ENCODE measurements around the gene GPC6. TPM values are rescaled to one million over a fixed set of nuclear protein-coding genes. Genes with fewer than 3 reads are reported as not detected.

The GPC6 gene
- total RNA-seq, 1 donor from 2014 or later: 63.0 TPM

GRCh38 chr13:93751117-93751516 lies 524.5 kb downstream of the GPC6 start:
- Histone ChIP-seq H3K36me3 (ENCODE audit: insufficient read depth, low read length) (no peaks in the 10 kb centered on the region), H3K27me3 (ENCODE audit: insufficient read depth, low read length) (no peaks in the 10 kb centered on the region), H3K27ac (ENCODE audit: low read depth, low read length) (no peak overlapping the region), H3K79me2 (ENCODE audit: insufficient read depth, low read length) (no peaks in the 10 kb centered on the region), H3K4me3 (ENCODE audit: insufficient read depth, low read depth, low read length) (no peak overlapping the region), H4K20me1 (ENCODE audit: insufficient read depth, low read length) (no peaks in the 10 kb centered on the region), H3K9ac (ENCODE audit: low read length) (no peak overlapping the region), H3K4me1 (ENCODE audit: insufficient read depth, low read length) (no peaks in the 10 kb centered on the region), H3K4me2 (ENCODE audit: low read length) (no peak overlapping the region), H2AFZ (ENCODE audit: low read depth, low read length) (no peak overlapping the region), H3K9me3 (ENCODE audit: insufficient read depth, low read depth, low read length) (no peaks in the 10 kb centered on the region)
- no peaks in the 10 kb centered on the region for H3K9me3 Mint-ChIP-seq (ENCODE audit: unreplicated experiment)
- no peak overlapping the region for H3K4me3 Mint-ChIP-seq (ENCODE audit: unreplicated experiment)
- FAIRE-seq (no peak), DNase-seq (ENCODE audit: low read depth) (no peak)
- H3K27ac Mint-ChIP-seq (ENCODE audit: unreplicated experiment): no peak overlapping the region
- no peaks in the 10 kb centered on the region for H3K27me3 Mint-ChIP-seq (ENCODE audit: low read depth, unreplicated experiment)
- no peaks in the 10 kb centered on the region for H3K36me3 Mint-ChIP-seq (ENCODE audit: low read depth, unreplicated experiment)
- TF ChIP-seq EZH2 (IDR thresholded peaks at IDR 0.05; ENCODE audit: insufficient read depth, low read length): no peak
- TF ChIP-seq CTCF (IDR thresholded peaks at IDR 0.05; ENCODE audit: insufficient read depth, low read depth, low read length): no peak
- peaks cover 8% of the 10 kb centered on the region for H3K4me1 Mint-ChIP-seq (ENCODE audit: low read depth, unreplicated experiment)

GRCh38 chr13:93752541-93752940 lies 525.9 kb downstream of the GPC6 start:
- DNase-seq (ENCODE audit: low read depth) (no peak), FAIRE-seq (no peak)
- Histone ChIP-seq H3K27ac (ENCODE audit: low read depth, low read length) (no peak overlapping the region), H3K36me3 (ENCODE audit: insufficient read depth, low read length) (no peaks in the 10 kb centered on the region), H2AFZ (ENCODE audit: low read depth, low read length) (no peak overlapping the region), H3K4me1 (ENCODE audit: insufficient read depth, low read length) (no peaks in the 10 kb centered on the region), H3K9ac (ENCODE audit: low read length) (no peak overlapping the region), H3K79me2 (ENCODE audit: insufficient read depth, low read length) (no peaks in the 10 kb centered on the region), H3K4me2 (ENCODE audit: low read length) (no peak overlapping the region), H3K9me3 (ENCODE audit: insufficient read depth, low read depth, low read length) (no peaks in the 10 kb centered on the region), H4K20me1 (ENCODE audit: insufficient read depth, low read length) (no peaks in the 10 kb centered on the region), H3K4me3 (ENCODE audit: insufficient read depth, low read depth, low read length) (no peak overlapping the region), H3K27me3 (ENCODE audit: insufficient read depth, low read length) (no peaks in the 10 kb centered on the region)
- Mint-ChIP-seq H3K4me3 (ENCODE audit: unreplicated experiment) (no peak overlapping the region), H3K9me3 (ENCODE audit: unreplicated experiment) (no peaks in the 10 kb centered on the region), H3K27ac (ENCODE audit: unreplicated experiment) (no peak overlapping the region), H3K36me3 (ENCODE audit: low read depth, unreplicated experiment) (no peaks in the 10 kb centered on the region), H3K4me1 (ENCODE audit: low read depth, unreplicated experiment) (peaks cover 13% of the 10 kb centered on the region), H3K27me3 (ENCODE audit: low read depth, unreplicated experiment) (no peaks in the 10 kb centered on the region)
- no peak for TF ChIP-seq EZH2 (IDR thresholded peaks at IDR 0.05; ENCODE audit: insufficient read depth, low read length)
- no peak for TF ChIP-seq CTCF (IDR thresholded peaks at IDR 0.05; ENCODE audit: insufficient read depth, low read depth, low read length)

GRCh38 chr13:93753639-93754038 lies 527.0 kb downstream of the GPC6 start:
- no peaks in the 10 kb centered on the region for H3K79me2 ChIP-seq (ENCODE audit: insufficient read depth, low read length)
- no peak for DNase-seq (ENCODE audit: low read depth)
- H3K4me1 ChIP-seq (ENCODE audit: insufficient read depth, low read length): no peaks in the 10 kb centered on the region
- H3K9me3 ChIP-seq (ENCODE audit: insufficient read depth, low read depth, low read length): no peaks in the 10 kb centered on the region
- no peak overlapping the region for H3K27ac ChIP-seq (ENCODE audit: low read depth, low read length)
- H3K36me3 ChIP-seq (ENCODE audit: insufficient read depth, low read length): no peaks in the 10 kb centered on the region
- FAIRE-seq: no peak
- Mint-ChIP-seq H3K27me3 (ENCODE audit: low read depth, unreplicated experiment) (no peaks in the 10 kb centered on the region), H3K4me1 (ENCODE audit: low read depth, unreplicated experiment) (peaks cover 21% of the 10 kb centered on the region), H3K27ac (ENCODE audit: unreplicated experiment) (no peak overlapping the region), H3K9me3 (ENCODE audit: unreplicated experiment) (no peaks in the 10 kb centered on the region), H3K36me3 (ENCODE audit: low read depth, unreplicated experiment) (no peaks in the 10 kb centered on the region), H3K4me3 (ENCODE audit: unreplicated experiment) (no peak overlapping the region)
- H3K4me2 ChIP-seq (ENCODE audit: low read length): no peak overlapping the region
- no peaks in the 10 kb centered on the region for H4K20me1 ChIP-seq (ENCODE audit: insufficient read depth, low read length)
- H2AFZ ChIP-seq (ENCODE audit: low read depth, low read length): no peak overlapping the region
- H3K27me3 ChIP-seq (ENCODE audit: insufficient read depth, low read length): no peaks in the 10 kb centered on the region
- H3K4me3 ChIP-seq (ENCODE audit: insufficient read depth, low read depth, low read length): no peak overlapping the region
- no peak overlapping the region for H3K9ac ChIP-seq (ENCODE audit: low read length)
- TF ChIP-seq EZH2 (IDR thresholded peaks at IDR 0.05; ENCODE audit: insufficient read depth, low read length) (no peak), CTCF (IDR thresholded peaks at IDR 0.05; ENCODE audit: insufficient read depth, low read depth, low read length) (no peak)

Data from astrocyte (in vitro differentiated cells and primary cell).